Cardiac septum (tissue), 1 donor: Measurements from ENCODE around the gene OPRL1. TPM values are rescaled to one million over a fixed set of nuclear protein-coding genes. Genes with fewer than 3 reads are reported as not detected.

Experiments used
- DNase-seq: peaks from one replicate; pipeline ENCODE4 v3.0.0-alpha.2; 2020; ENCODE audit warnings: low spot score
- intact Hi-C: fragments of 100-400 bp; cut with DNase I; formaldehyde crosslinking; loops from one replicate; pipeline ENCODE4 v1.14.0; 2022
- microRNA-seq: library from miRNA; unstranded; fragments of <30 nt; microRNA quantifications from one replicate; pipeline ENCODE4 v1.2.0, GENCODE V29; 2020
- total RNA-seq: library from RNA; stranded (reverse); fragmentation: NEBNext Ultra II Directional; extraction: Animal tissue kit (Norgen Biotek cat#: 25700); gene quantifications from one replicate; pipeline ENCODE4 v1.2.1, GENCODE V29; 2021
- donor health status: DM: no; HTN: no; CAD: no.

The OPRL1 gene
- total RNA-seq, 1 donor from 2014 or later = 0.48 TPM

- intact Hi-C loops = no loop called here
- peak; percentile 0 for DNase-seq
Measured at GRCh38 chr20:64146301-64146935, 66.5 kb downstream of the OPRL1 start.

DNA sequence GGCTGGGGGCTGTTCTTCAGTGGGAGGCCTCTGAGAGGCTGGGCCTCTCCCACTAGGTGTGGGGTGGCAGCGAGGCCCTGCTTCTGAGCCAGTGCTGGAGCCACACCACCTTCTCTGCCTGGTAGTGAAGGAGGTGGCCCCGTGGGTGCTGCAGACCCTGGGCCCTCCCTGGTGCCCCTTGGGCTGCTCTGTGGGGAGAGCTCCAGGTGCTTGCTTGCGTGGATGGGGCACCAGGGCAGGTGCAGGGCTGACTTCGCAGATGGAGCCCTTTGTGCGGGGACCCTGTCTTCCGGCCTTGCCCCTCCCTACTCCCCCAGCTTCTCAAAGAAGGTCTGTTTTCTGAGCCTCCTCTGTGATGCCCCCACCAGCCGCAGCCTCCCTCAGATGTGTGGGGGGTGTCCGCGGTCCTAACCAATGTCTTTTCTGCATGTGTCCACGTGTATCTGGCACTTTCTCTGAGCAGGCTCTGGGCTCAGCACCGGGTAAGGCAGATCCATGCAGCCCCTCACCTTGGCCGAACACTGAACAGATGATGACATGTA, 67.1 kb downstream of the OPRL1 start:
- intact Hi-C loops = no loop called here
- DNase-seq = peak; percentile 65

- DNase-seq = peak; percentile 24
- intact Hi-C loops = no loop called here
Measured at GRCh38 chr20:64148581-64148980, 68.7 kb downstream of the OPRL1 start.

- intact Hi-C loops = no loop called here
- DNase-seq = peak; percentile 19
Measured at GRCh38 chr20:64149141-64149540, 69.3 kb downstream of the OPRL1 start.

DNA sequence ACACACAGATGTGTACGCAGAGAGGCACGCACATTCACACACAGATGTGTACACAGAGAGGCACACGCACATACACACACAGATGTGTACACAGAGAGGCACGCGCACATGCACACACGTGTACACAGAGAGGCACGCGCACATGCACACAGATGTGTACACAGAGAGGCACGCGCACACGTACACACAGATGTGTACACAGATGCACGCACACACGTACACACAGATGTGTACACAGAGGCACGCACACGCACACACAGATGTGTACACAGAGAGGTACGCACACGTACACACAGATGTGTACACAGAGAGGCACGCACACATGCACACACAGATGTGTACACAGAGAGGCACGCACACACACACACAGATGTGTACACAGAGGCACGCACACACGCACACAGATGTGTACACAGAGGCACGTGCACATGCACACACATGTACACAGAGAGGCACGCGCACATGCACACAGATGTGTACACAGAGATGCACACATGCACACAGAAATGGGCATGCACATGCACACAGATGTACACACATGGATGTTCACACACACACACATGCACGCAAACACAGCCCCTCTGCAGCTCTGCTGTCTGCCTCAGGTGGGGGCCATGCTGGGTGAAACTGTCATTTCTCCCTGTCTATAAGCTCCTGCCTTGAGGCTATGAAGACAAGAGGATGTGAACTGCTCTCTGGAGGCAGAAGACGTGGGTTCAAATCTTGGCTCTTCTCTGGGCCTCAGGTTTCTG, 70.1 kb downstream of the OPRL1 start:
- peak; percentile 54 for DNase-seq
- intact Hi-C loops = no loop called here

Small RNA genes within 50 kb of the gene (microRNA-seq; reads per million reads assigned to microRNA genes)
- not detected for gene MIR6813

Other genes with a start within 250 kb of the OPRL1 start
- gene ZBTB46, start 248.8 kb upstream of the OPRL1 start, total RNA-seq = 17.4 TPM
- gene ABHD16B, start 218.6 kb upstream of the OPRL1 start, total RNA-seq = not detected
- 72.0 TPM for gene TPD52L2, start 214.8 kb upstream of the OPRL1 start, total RNA-seq
- gene DNAJC5, start 185.0 kb upstream of the OPRL1 start, total RNA-seq = 36.1 TPM
- gene UCKL1, start 123.7 kb upstream of the OPRL1 start, total RNA-seq = 43.2 TPM
- 12.8 TPM for gene ZNF512B, start 110.2 kb upstream of the OPRL1 start, total RNA-seq
- gene SAMD10, start 100.4 kb upstream of the OPRL1 start, total RNA-seq = 4.0 TPM
- gene PRPF6, start 99.0 kb upstream of the OPRL1 start, total RNA-seq = 47.5 TPM
- 0.86 TPM for gene C20orf204, start 43.9 kb upstream of the OPRL1 start, total RNA-seq
- gene SOX18, start 30.4 kb upstream of the OPRL1 start, total RNA-seq = 67.0 TPM
- gene TCEA2, start 16.9 kb upstream of the OPRL1 start, total RNA-seq = 66.0 TPM
- gene RGS19, start 564 bp upstream of the OPRL1 start, total RNA-seq = 3.1 TPM
- gene LKAAEAR1, start 4.3 kb downstream of the OPRL1 start, total RNA-seq = not detected
- gene NPBWR2, start 27.5 kb downstream of the OPRL1 start, total RNA-seq = not detected
- not detected for gene MYT1, start 84.4 kb downstream of the OPRL1 start, total RNA-seq
- gene PCMTD2, start 175.7 kb downstream of the OPRL1 start, total RNA-seq = 46.9 TPM